Glutamatergic neuron (in vitro differentiated cells): ENCODE data around the gene HPCAL4. TPM values are rescaled to one million over a fixed set of nuclear protein-coding genes. Genes with fewer than 3 reads are reported as not detected.

Experiments
- DNase-seq: peaks from one replicate; pipeline ENCODE4 v3.0.0; 2022
- H3K27ac Mint-ChIP-seq: one replicate; pipeline ENCODE4 v1.8.0; 2020; ENCODE audit warnings: mild to moderate bottlenecking, mixed read lengths, inconsistent platforms; ENCODE audit not compliant: unreplicated experiment
- H3K27me3 Mint-ChIP-seq: one replicate; pipeline ENCODE4 v1.8.0; 2020; ENCODE audit warnings: mild to moderate bottlenecking, moderate library complexity, mixed read lengths, inconsistent platforms; ENCODE audit not compliant: unreplicated experiment
- H3K36me3 Mint-ChIP-seq: one replicate; pipeline ENCODE4 v1.8.0; 2020; ENCODE audit warnings: mild to moderate bottlenecking, mixed read lengths, inconsistent platforms; ENCODE audit not compliant: unreplicated experiment
- H3K4me1 Mint-ChIP-seq: one replicate; pipeline ENCODE4 v1.8.0; 2020; ENCODE audit warnings: mild to moderate bottlenecking, low read depth, mixed read lengths, inconsistent platforms; ENCODE audit not compliant: unreplicated experiment
- H3K4me3 Mint-ChIP-seq: one replicate; pipeline ENCODE4 v1.8.0; 2020; ENCODE audit warnings: mild to moderate bottlenecking, mixed read lengths, inconsistent platforms; ENCODE audit not compliant: unreplicated experiment
- H3K9me3 Mint-ChIP-seq: one replicate; pipeline ENCODE4 v1.8.0; 2020; ENCODE audit warnings: mild to moderate bottlenecking, moderate library complexity, mixed read lengths, inconsistent platforms; ENCODE audit not compliant: unreplicated experiment
- total RNA-seq: library from RNA; stranded (reverse); fragmentation: NEBNext Ultra II Directional; extraction: Animal tissue kit (Norgen Biotek cat#: 25700); gene quantifications from one replicate; pipeline ENCODE4 v1.2.1, GENCODE V29; 2021; ENCODE audit not compliant: unreplicated experiment
- TF ChIP-seq, protein P1 (sequence below): fragments of 200-600 bp; sonication (generic); IDR thresholded peaks from one replicate; pipeline ENCODE4 v1.5.0; 2021; ENCODE audit not compliant: partially characterized antibody, unreplicated experiment

Gene HPCAL4
- total RNA-seq, 1 donor from 2014 or later: not detected

DNA sequence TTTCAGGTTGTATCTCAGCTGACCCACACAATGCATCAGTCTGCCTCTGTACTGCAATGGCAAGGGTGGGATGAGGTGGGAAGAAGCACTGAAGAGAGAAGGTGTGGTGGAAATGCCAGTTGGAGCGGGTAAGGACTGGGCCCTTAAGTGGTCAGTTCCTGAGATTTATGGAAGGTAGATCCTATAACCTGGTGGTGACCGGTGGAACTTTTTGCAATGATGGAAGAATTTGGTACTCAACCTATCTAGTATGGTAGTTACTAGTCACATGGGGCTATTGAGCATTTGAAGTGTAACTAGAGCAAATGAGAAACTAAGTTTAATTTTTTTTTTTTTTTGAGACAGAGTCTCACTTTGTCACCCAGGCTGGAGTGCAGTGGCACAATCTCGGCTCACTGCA lies 8.2 kb upstream of the HPCAL4 start:
- peaks cover 21% of the 10 kb centered on the region for H3K27me3 Mint-ChIP-seq
- DNase-seq: no peak
- TF ChIP-seq, protein P1, sequence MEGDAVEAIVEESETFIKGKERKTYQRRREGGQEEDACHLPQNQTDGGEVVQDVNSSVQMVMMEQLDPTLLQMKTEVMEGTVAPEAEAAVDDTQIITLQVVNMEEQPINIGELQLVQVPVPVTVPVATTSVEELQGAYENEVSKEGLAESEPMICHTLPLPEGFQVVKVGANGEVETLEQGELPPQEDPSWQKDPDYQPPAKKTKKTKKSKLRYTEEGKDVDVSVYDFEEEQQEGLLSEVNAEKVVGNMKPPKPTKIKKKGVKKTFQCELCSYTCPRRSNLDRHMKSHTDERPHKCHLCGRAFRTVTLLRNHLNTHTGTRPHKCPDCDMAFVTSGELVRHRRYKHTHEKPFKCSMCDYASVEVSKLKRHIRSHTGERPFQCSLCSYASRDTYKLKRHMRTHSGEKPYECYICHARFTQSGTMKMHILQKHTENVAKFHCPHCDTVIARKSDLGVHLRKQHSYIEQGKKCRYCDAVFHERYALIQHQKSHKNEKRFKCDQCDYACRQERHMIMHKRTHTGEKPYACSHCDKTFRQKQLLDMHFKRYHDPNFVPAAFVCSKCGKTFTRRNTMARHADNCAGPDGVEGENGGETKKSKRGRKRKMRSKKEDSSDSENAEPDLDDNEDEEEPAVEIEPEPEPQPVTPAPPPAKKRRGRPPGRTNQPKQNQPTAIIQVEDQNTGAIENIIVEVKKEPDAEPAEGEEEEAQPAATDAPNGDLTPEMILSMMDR: peak; percentile 57
- H3K9me3 Mint-ChIP-seq: peaks cover 6% of the 10 kb centered on the region
- no peak overlapping the region for H3K4me3 Mint-ChIP-seq
- H3K27ac Mint-ChIP-seq: no peak overlapping the region
- peaks cover 5% of the 10 kb centered on the region for H3K4me1 Mint-ChIP-seq
- no peaks in the 10 kb centered on the region for H3K36me3 Mint-ChIP-seq

DNA sequence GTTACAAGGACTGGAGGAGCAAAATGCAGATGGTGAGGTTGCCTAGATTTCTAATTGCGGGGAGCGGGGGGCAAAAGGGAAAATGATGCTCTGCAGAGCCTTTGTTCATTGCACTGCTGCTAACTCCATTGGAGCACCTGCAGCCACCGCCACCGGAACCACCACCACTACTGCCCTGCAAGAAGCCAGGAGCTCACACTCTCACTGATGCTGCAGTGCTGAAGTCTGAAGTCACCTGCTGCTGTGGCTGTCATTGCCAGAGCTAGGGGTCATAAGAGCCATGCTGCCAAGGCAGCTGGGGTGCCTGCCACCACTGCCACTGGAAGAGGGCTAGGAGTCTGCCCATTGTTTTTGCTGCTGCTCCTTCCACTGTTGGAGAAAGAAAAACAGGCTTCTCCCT lies 7.3 kb upstream of the HPCAL4 start:
- DNase-seq: no peak
- Mint-ChIP-seq H3K27me3 (peaks cover 23% of the 10 kb centered on the region), H3K27ac (no peak overlapping the region), H3K4me1 (peaks cover 5% of the 10 kb centered on the region), H3K4me3 (no peak overlapping the region), H3K9me3 (peaks cover 6% of the 10 kb centered on the region), H3K36me3 (no peaks in the 10 kb centered on the region)
- TF ChIP-seq, protein P1: no peak

DNA sequence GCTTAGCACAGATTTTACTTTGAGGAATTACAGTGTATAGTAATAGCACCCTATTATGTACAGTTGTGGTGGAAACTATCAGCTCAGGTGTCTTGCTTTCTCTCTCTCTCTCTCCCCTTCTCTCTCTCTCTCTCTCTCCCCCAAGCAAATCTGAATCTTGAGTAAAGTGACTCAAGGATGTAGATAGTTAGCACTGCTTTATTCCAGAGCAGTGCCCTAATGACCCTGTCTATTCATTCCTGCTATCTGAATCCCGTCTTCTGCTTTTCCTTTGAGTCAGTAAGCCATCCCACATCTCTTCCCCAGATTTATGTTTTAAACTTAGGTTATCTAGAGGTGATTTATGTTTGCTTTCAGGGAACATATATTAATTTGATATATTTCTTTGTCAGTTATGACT lies 5.2 kb upstream of the HPCAL4 start:
- TF ChIP-seq, protein P1: no peak
- DNase-seq: no peak
- Mint-ChIP-seq H3K9me3 (peaks cover 5% of the 10 kb centered on the region), H3K27me3 (peaks cover 27% of the 10 kb centered on the region), H3K36me3 (no peaks in the 10 kb centered on the region), H3K4me1 (peaks cover 2% of the 10 kb centered on the region), H3K4me3 (no peak overlapping the region), H3K27ac (no peak overlapping the region)

DNA sequence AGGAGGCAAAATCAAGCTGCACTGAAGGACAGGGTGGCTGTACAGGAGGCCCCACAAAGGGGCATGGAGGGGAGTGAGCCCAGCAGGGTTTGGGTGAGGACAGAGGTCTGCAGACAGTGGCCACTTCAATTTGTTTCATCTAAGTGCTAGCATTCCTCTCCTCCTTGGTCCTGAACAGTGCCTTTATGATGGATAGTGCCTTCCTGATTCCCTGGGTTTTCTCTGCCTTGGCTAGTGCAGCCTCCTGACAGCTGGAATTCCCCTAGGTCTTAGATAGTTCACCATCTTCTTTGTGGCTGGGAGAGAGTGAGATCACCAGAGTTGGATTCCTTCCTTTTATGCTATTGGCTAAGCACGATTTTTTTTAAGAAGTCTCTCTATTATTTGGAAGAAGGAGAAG lies 3.8 kb upstream of the HPCAL4 start:
- Mint-ChIP-seq H3K36me3 (no peaks in the 10 kb centered on the region), H3K4me1 (no peaks in the 10 kb centered on the region), H3K27ac (no peak overlapping the region), H3K9me3 (peaks cover 2% of the 10 kb centered on the region), H3K27me3 (peaks cover 27% of the 10 kb centered on the region), H3K4me3 (no peak overlapping the region)
- no peak for DNase-seq
- TF ChIP-seq, protein P1: no peak

DNA sequence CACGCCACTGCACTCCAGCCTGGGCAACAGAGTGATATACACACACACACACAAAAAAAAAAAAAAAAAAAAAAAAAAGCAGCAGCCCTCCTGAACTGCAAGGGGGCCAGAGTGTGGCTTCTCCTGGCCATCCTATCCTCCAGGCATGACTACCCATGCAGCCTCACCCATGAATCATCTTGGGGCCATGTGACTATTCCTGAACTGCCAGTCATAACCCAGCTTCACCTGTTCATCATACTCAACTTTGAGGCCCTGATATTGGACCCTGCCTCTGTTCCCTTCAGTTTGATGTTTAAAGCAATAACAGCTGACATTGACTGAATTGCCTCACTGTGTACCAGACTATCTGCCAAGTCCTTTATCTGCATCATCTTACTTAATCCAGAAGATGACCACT lies 2.8 kb upstream of the HPCAL4 start:
- Mint-ChIP-seq H3K36me3 (no peaks in the 10 kb centered on the region), H3K27me3 (peaks cover 33% of the 10 kb centered on the region), H3K9me3 (no peaks in the 10 kb centered on the region), H3K4me1 (no peaks in the 10 kb centered on the region), H3K4me3 (no peak overlapping the region), H3K27ac (no peak overlapping the region)
- DNase-seq: no peak
- TF ChIP-seq, protein P1: no peak
